SU-DHL-6 (cell line): ENCODE results near the gene NSMCE1.

Experiments used
- EZH2phosphoT487 ChIP-seq: fragments of 200-600 bp; sonication (generic), shearing (Covaris generic); conservative IDR thresholded peaks from 2 replicates; pipeline ENCODE4 v1.6.1; 2018; ENCODE audit warnings: mild to moderate bottlenecking, antibody characterized with exemption, low read length, moderate library complexity, mixed read lengths
- TF ChIP-seq, protein P1 (sequence below): fragments of 200-600 bp; sonication (generic); IDR thresholded peaks from one replicate; pipeline ENCODE4 v1.5.1; 2017; ENCODE audit warnings: antibody characterized with exemption, mild to moderate bottlenecking, low read length, moderate library complexity; ENCODE audit not compliant: insufficient read depth, poor library complexity, severe bottlenecking

DNA sequence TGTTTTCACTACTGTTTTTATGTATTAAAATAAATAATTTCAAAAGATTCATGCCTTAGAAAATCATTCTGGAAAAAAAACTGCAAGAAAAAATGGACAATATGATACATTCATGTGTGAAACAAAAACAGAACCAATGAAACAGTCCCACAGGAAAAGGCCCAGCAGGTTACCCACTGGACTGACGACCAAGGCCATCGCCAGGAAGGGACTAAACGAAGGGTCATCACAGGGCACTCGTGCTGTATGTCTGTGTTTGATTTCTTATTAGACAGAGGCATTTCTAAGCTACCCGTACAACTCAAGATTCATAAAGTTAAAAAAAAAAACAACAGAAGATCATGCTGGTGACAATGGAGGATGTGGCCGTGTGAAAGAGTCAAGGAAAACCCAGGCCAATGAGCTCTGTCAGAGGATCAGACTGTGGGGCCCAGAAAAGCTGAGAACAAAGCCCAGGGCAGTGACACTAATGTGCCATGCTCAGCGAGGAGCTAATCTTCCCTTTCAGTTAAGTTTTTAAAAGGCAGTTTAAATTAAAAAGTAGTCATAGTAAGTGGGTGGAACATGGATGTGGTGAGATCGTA lies 31.8 kb downstream of the NSMCE1 start:
- TF ChIP-seq, protein P1, sequence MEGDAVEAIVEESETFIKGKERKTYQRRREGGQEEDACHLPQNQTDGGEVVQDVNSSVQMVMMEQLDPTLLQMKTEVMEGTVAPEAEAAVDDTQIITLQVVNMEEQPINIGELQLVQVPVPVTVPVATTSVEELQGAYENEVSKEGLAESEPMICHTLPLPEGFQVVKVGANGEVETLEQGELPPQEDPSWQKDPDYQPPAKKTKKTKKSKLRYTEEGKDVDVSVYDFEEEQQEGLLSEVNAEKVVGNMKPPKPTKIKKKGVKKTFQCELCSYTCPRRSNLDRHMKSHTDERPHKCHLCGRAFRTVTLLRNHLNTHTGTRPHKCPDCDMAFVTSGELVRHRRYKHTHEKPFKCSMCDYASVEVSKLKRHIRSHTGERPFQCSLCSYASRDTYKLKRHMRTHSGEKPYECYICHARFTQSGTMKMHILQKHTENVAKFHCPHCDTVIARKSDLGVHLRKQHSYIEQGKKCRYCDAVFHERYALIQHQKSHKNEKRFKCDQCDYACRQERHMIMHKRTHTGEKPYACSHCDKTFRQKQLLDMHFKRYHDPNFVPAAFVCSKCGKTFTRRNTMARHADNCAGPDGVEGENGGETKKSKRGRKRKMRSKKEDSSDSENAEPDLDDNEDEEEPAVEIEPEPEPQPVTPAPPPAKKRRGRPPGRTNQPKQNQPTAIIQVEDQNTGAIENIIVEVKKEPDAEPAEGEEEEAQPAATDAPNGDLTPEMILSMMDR: no peak
- TF ChIP-seq EZH2phosphoT487: no peak
